Smooth muscle cell (in vitro differentiated cells): Measurements from ENCODE around the gene POLD2. TPM values are rescaled to one million over a fixed set of nuclear protein-coding genes. Genes with fewer than 3 reads are reported as not detected.

ENCODE experiments used
- DNase-seq: peaks from one replicate; lab custom pipeline; 2025; ENCODE audit not compliant: unreplicated experiment; lab: John Stamatoyannopoulos, UW
- H2AFZ ChIP-seq: fragments of 200-600 bp; sonication (generic); 2 replicates; pipeline ENCODE4 v1.6.0; 2016; ENCODE audit warnings: antibody characterized with exemption, low read depth, mild to moderate bottlenecking
- H3F3A ChIP-seq: fragments of 200-600 bp; sonication (generic); 2 replicates; pipeline ENCODE4 v1.6.0; 2017; ENCODE audit warnings: antibody characterized with exemption, low read depth
- H3K27ac ChIP-seq: fragments of 200-600 bp; sonication (generic); 2 replicates; pipeline ENCODE4 v1.5.1; 2016; ENCODE audit warnings: low read depth, mild to moderate bottlenecking
- H3K27me3 ChIP-seq: fragments of 200-600 bp; sonication (generic); 2 replicates; pipeline ENCODE4 v1.6.1; 2016; ENCODE audit warnings: low read depth, mild to moderate bottlenecking
- H3K36me3 ChIP-seq: fragments of 200-600 bp; sonication (generic); 2 replicates; pipeline ENCODE4 v1.5.1; 2016; ENCODE audit warnings: low read depth
- H3K4me1 ChIP-seq: fragments of 200-600 bp; sonication (generic); 2 replicates; pipeline ENCODE4 v1.5.1; 2016; ENCODE audit warnings: low read depth
- H3K4me2 ChIP-seq: fragments of 200-600 bp; sonication (generic); 2 replicates; pipeline ENCODE4 v1.6.0; 2016; ENCODE audit warnings: mild to moderate bottlenecking
- H3K4me3 ChIP-seq: fragments of 200-600 bp; sonication (generic); 2 replicates; pipeline ENCODE4 v1.5.1; 2016; ENCODE audit warnings: mild to moderate bottlenecking
- H3K79me2 ChIP-seq: fragments of 200-600 bp; sonication (generic); 2 replicates; pipeline ENCODE4 v1.6.0; 2016; ENCODE audit warnings: low read depth, mild to moderate bottlenecking
- H3K9ac ChIP-seq: fragments of 200-600 bp; sonication (generic); 2 replicates; pipeline ENCODE4 v1.6.0; 2016; ENCODE audit warnings: low read depth
- H3K9me3 ChIP-seq: fragments of 200-600 bp; sonication (generic); replicated peaks from 2 replicates; pipeline ENCODE4 v1.5.1; 2016; ENCODE audit warnings: low read depth
- H4K20me1 ChIP-seq: fragments of 200-600 bp; sonication (generic); 2 replicates; pipeline ENCODE4 v1.6.0; 2016; ENCODE audit warnings: low read depth
- WGBS: methylation state at CpG from one replicate; pipeline ENCODE4 v1.1.7; 2016; ENCODE audit warnings: low lambda C conversion rate; 5-methylcytosine and 5-hydroxymethylcytosine counted together
- polyA plus RNA-seq: library from polyadenylated mRNA; unstranded; fragments of >200 nt; fragmentation: Nextera tagmentation; extraction: Ambion mirVana; gene quantifications from 2 replicates; pipeline ENCODE4 v1.2.1, GENCODE V29; 2016
- total RNA-seq: library from RNA; depleted of rRNA; stranded (reverse); fragments of >200 nt; gene quantifications from 2 replicates; pipeline ENCODE4 v1.2.3, GENCODE V29; 2014
- TF ChIP-seq, protein P1 (sequence below): fragments of 200-600 bp; sonication (generic); IDR thresholded peaks from 2 replicates; pipeline ENCODE4 v1.5.1; 2017; ENCODE audit warnings: borderline replicate concordance, mild to moderate bottlenecking, antibody characterized with exemption; ENCODE audit not compliant: insufficient read depth, poor library complexity, severe bottlenecking

Gene POLD2
- total and polyA plus RNA-seq, 2 experiments from 2014 or later: 45.5 to 151 TPM

DNA sequence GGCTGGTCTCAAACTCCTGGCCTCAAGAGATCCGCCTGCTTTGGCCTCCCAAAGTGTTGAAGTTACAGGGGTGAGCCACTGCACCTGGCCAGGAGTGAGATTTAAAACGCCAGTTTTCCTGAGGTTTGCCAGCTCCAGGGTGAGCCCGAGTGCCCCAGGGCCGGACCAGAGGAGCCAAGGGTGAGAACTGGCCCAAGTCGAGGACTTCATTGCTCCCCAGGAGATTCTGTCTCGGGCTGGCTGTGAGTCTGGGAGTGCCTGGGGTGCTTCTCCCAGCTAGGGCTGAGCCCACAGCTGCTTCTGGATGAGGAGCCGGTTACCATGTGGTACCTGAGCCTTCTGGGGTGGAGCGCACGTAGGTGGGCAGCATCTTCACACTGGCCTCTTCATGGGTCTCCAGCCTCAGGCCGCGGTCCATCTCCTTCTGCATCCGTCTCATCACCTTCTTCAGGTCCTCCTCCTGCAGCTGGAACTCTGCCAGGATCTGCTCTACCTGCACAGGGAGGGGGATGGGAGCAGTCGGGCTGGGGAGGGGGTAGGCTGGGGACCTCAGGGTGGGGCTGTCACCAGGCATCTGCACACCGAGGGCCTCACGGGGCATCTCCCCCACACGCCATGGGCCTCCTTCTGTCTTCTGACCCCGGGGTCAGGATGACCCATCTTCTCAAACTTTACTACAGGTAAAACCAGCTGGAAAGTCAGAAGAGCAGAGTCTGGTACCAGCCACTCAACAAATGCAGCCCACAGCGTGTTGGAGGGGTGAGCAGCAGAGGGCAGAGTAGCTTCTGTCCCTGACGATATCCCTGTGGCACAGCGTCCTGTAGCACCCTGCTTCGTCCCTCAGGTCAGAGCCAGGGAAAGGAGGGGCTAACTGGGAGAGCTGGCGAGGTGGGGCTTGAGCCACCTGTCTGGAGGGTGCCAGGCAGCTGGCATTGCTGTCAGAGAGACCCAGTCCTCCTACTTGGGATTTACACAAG lies 29.9 kb upstream of the POLD2 start:
- H3K4me1 ChIP-seq: no peaks in the 10 kb centered on the region
- DNase-seq: no peak
- no peak overlapping the region for H3K4me3 ChIP-seq
- WGBS: 90% methylated on average over 20 of the region's 22 CpGs
- no peaks in the 10 kb centered on the region for H3K9me3 ChIP-seq
- no peaks in the 10 kb centered on the region for H3F3A ChIP-seq
- no peaks in the 10 kb centered on the region for H3K36me3 ChIP-seq
- H3K79me2 ChIP-seq: no peaks in the 10 kb centered on the region
- H3K27me3 ChIP-seq: no peaks in the 10 kb centered on the region
- H2AFZ ChIP-seq: no peak overlapping the region
- TF ChIP-seq, protein P1, sequence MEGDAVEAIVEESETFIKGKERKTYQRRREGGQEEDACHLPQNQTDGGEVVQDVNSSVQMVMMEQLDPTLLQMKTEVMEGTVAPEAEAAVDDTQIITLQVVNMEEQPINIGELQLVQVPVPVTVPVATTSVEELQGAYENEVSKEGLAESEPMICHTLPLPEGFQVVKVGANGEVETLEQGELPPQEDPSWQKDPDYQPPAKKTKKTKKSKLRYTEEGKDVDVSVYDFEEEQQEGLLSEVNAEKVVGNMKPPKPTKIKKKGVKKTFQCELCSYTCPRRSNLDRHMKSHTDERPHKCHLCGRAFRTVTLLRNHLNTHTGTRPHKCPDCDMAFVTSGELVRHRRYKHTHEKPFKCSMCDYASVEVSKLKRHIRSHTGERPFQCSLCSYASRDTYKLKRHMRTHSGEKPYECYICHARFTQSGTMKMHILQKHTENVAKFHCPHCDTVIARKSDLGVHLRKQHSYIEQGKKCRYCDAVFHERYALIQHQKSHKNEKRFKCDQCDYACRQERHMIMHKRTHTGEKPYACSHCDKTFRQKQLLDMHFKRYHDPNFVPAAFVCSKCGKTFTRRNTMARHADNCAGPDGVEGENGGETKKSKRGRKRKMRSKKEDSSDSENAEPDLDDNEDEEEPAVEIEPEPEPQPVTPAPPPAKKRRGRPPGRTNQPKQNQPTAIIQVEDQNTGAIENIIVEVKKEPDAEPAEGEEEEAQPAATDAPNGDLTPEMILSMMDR: no peak
- no peak overlapping the region for H3K4me2 ChIP-seq
- H3K27ac ChIP-seq: no peak overlapping the region
- no peak overlapping the region for H3K9ac ChIP-seq
- no peaks in the 10 kb centered on the region for H4K20me1 ChIP-seq

DNA sequence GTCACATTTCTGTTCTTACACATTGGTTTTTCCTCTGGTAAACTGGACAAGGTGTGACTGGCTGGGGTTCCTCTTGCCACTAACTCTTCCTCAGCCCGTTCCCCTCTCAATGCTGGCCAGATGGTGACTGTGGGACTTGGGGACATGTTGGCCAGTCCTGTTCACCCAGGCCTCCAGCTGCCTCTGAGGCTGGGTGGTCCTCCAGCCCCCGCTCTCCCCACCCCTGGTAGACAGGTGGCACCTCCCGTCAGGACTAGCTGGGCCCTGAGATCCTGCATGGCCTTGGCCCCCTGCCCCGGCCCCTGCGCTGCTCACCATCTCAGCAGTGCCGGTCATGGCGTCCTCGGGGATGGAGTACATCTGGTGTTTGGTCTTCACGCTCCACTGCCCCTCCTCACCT lies 28.6 kb upstream of the POLD2 start:
- Histone ChIP-seq H3K9me3 (no peaks in the 10 kb centered on the region), H2AFZ (no peak overlapping the region), H3K36me3 (no peaks in the 10 kb centered on the region), H4K20me1 (no peaks in the 10 kb centered on the region), H3K79me2 (no peaks in the 10 kb centered on the region), H3K4me3 (no peak overlapping the region), H3K9ac (no peak overlapping the region), H3K4me2 (no peak overlapping the region), H3K27ac (no peak overlapping the region), H3F3A (no peaks in the 10 kb centered on the region), H3K27me3 (no peaks in the 10 kb centered on the region), H3K4me1 (no peaks in the 10 kb centered on the region)
- TF ChIP-seq, protein P1: no peak
- 95% methylated on average over 9 of the region's 9 CpGs for WGBS
- DNase-seq: no peak

DNA sequence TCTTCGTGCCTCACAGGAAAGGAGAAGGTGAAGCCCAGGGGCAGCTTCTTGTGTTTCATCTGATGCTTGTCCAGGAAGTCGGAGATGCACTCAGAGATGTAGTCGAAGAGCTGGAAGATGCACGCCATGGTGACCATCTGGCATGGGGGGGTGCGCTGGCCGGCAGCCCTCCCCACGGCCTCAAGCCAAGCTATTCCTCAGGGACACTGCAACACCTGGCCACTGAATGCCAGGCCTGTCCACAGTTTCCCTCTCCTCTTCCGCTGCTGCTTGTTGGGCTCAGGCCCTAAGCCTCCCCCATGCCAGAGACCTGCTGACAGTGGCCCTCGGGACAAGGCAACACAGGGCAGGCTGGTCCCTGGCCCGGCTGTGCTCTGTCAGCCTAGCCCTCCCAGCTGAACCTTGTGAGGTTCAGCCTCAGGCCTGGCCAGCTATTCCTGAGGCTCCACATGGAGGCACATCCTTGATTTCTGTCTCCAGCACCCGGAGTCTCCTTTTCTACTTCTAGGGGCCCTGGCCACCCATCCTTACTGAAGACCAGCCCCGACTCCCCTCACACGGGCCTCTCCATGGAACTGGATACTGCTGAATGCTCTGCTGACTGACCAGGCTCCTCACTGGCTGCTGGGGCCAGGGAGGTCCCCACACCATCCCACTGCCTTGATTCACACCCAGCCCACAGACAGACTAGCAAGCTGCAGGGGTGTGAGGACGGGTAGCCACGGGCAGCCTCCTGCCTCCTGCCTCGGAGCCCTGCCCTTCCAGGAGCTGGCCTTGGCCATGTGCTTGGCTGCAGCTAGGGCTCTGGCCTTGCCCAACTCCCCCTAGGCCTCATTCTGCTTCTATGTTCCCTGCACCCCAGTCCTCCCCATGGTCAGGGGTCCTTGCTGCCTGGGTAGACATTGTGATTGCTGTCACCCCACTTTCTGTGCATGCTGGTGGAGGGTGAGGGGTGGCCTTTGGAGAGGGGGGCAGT lies 27.9 kb upstream of the POLD2 start:
- DNase-seq: no peak
- H4K20me1 ChIP-seq: no peaks in the 10 kb centered on the region
- H3K4me1 ChIP-seq: no peaks in the 10 kb centered on the region
- no peaks in the 10 kb centered on the region for H3K79me2 ChIP-seq
- no peak overlapping the region for H3K4me3 ChIP-seq
- no peak overlapping the region for H3K4me2 ChIP-seq
- H3K9ac ChIP-seq: no peak overlapping the region
- H3F3A ChIP-seq: no peaks in the 10 kb centered on the region
- no peak overlapping the region for H3K27ac ChIP-seq
- no peak overlapping the region for H2AFZ ChIP-seq
- H3K36me3 ChIP-seq: no peaks in the 10 kb centered on the region
- no peaks in the 10 kb centered on the region for H3K27me3 ChIP-seq
- TF ChIP-seq, protein P1: no peak
- H3K9me3 ChIP-seq: no peaks in the 10 kb centered on the region
- 91% methylated on average over 16 of the region's 16 CpGs for WGBS
